ENCODE data around the gene KCNG1.
"Not testable (repeated sequence)": the region's sequence is repeated elsewhere in the genome, so short reads cannot be mapped to it uniquely, and the experiment has no call there.

KCNG1 gene

DNA sequence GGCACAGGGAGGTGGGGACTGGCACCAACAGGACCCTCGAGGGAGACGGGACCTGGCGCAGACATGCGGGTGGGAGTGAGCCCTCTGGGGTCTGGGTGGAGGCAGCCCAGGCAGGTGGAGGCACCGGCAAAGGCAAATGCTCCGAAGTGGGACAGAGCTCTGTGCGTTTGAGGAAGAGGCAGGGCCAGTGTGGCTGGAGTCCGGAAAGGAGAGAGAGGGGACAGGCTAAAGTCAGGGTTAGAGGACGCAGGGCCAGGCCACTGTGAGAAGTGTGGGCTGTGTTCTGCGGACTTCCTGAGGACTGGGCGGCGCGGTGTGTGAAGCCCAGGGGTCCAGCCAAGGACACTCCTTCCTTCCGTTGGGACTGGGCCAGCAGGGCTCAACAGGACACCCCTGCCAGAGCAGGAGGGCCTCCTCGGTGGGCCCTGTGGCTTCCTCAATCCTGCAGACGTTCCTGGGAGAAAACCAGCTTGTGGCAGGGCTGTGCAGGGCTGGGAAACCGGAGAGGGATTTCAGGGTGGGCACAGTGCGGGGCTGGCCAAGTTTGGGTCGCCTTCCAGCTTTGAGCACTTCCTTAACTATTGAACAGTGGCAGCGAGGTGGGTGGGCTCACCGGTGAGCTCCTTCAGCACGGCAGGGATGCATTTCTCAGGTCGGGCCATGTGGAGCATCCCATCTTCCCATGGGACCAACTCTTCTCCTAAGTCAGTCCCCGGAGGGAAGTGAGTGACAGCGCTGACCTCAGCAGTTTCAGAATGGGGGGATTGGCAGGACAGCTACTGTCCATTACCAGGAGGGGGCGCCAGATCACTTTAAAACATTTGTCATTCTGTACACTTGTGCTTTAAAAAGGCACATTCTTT, 41.8 kb downstream of the KCNG1 start:
- DNase-seq, result peak; percentile 63

DNA sequence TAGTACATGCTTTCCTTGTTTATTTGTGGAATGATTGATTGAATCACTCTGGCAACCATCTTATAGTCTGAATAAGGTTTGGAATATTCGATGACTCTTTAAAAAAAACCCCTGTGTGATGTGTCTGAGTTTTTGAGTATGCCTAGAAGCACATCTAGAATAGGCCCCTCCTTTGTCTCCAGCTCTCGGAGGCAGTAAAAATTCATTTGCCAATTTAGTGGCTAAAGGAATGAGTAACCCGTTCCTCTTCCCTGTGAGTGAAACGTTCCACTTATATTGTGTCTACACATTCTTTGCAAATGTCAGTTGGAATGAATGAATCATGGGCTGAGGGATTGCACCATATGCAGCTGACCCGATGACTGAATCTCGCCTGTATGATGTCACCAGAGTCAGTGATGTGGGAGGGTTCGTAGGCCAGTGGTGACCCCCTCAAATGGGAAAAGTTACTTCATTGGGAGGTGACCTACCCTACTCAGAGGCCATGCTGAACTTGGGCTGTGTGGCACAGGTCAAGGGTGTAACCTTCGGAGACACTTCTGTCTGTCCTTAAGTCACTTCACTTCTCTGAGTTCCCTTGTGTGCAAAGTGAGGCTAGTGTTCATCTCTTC, 42.7 kb downstream of the KCNG1 start:
- peak; percentile 99 for DNase-seq

DNA sequence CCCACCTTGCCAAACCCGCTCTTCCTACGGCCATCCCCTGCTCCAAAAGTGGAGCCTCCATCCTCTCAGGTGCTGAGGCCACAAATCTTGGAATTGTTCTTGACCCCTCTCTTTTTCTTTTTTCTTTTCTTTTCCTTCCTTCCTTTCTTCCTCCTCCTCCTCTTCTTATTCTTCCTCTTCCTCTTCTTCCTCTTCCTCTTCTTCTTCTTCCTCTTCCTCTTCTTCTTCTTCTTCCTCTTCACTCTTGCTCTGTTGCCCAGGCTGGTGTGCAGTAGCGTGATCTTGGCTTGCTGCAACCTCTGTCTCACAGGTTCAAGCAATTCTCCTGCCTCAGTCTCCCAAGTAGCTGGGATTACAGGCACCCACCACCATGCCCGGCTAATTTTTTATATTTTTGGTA, 44.4 kb downstream of the KCNG1 start:
- not testable (repeated sequence) for DNase-seq

DNA sequence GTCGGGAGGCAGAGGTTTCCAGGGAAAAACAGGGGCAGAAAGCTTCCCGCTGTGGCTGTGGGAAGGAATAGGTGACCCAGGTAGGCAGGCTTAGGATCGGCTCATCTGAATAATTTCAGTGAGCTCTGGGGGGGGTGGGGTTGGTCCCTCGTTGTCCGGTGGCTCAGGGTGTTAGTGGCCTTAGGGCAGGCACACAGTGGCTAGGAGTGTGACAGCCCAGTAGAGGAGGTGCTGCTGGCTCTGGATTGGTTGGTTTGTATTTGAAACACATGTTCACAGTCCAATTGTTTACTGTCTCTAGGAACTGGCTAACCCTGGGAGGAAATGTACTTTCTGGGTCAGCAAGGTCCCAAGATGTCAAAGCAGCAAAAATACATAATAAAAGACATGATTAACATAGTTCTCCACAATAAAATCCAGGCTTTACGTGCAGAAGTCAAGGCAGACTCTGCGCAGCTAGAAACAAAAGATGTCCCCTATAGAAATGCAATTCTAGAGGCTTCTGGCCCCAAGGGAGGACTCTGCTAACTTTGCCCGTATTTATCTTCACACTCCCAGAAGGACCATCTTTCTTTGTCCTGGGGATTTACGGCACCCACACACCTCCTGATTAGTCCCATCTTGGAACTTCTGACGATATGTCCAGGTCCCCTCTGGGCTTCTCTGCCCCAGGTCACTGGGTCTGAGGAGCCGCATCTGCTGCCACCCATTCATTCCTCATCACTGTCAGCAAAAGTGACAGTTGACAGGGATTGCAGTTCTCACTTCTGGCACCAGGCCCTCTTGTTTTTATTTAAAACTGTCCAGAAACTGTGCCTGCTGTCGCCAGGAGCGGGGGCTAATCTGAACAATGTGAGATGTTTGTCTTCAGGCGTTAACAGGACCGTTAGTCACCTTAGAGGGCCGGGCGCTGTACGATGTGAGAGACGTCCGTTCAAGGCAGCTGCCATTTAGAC, 45.6 kb downstream of the KCNG1 start:
- DNase-seq, result no peak

DNA sequence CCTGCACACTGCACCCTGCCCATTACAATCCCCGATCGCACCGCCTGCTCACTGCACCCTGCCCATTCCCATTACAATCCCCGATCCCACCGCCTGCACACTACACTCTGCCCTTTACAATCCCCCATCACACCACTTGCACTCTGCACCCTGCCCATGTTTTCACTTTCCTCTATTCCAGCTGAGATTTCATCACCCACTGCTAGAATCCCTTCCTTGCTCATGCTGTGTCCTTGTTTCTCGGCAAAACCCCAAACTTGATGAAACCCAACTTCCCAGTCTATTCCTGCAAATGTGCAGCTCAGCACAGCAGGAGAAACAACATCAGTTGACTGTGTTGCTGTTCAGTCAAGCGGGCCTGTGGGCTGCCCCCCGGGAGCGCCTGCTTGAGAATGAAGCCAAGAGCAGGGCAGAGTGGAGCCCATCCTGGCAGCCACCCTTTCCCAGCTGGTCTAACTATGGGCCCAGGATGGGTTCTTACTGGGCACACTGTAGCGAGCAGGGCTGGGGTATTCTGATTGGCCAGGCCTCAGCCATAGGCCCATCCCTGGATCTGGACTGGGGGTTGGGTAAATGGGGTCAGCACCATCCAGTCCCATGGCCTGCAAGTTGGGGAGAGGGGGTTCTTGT, 47.1 kb downstream of the KCNG1 start:
- no peak for DNase-seq

DNA sequence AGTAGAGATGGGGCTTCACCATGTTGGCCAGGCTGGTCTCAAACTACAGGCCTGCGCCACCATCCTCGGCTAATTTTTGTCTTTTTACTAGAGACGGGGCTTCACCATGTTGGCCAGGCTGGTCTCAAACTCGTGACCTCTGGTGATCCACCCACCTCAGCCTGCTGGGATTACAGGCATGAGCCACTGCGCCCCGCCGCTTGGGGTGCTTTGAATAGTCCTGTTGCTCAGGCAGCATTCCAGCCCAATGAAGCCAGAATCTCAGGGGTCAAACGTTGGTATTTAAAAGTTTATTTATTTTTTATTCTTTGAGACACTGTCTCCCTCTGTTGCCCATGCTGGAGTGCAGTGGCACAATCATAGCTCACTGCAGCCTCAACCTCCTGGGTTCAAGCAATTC, 53.0 kb downstream of the KCNG1 start:
- no peak for DNase-seq

DNA sequence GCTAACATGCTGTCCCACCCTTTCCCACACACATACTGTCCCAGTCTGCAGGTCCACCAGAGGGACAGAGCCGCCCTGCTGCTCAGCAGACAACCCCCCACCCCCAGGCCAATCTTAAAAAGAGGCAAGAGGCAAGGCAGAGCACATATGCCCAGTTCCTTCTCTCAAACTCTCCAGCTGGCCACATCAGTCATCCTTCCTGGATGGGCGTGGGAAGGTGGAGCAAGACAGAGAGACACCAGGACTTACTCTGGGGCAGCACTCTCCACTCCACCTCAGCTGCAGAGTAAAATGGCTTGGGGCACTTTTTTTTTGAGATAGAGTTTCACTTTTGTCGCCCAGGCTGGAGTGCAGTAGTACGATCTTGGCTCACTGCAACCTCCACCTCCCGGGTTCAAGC, 53.5 kb downstream of the KCNG1 start:
- no peak for DNase-seq

DNA sequence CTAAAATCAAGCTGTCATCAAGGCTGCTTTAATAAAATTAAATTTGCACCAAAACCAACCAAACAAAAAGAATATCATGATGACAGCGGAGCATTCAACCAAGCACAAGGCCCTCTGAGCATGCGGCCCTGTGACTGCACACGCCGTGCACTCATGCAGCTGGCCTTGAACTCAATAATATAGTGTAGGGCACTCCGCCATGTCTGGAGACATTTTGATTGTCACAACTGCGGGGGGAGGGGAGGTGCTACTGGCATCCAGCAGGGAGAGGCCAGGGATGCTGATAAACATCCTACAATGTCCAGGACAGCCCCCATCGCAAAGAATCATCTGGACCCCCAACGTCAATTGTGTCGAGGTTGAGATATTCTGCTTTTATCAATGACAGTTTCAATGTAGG, 54.6 kb downstream of the KCNG1 start:
- no peak for DNase-seq

DNA sequence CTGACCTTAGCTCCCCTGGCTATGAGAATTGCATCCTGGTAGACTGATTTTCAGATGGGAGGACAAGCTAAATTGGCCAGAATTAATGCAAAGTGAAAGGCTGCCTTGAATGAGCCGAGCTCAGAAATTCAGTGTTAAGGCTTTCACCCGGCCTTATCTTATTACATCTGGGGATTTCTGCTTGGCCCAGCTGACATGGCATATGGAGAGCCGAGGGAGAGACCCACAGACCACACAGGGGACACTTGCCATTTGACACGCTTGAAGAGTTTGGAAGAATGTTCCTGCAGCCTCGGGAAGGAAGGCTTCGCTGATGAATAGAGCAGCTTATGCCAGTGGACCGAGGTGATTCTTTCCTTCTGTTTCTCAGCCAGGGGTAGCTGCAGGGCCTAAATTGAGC, 55.3 kb downstream of the KCNG1 start:
- no peak for DNase-seq

DNA sequence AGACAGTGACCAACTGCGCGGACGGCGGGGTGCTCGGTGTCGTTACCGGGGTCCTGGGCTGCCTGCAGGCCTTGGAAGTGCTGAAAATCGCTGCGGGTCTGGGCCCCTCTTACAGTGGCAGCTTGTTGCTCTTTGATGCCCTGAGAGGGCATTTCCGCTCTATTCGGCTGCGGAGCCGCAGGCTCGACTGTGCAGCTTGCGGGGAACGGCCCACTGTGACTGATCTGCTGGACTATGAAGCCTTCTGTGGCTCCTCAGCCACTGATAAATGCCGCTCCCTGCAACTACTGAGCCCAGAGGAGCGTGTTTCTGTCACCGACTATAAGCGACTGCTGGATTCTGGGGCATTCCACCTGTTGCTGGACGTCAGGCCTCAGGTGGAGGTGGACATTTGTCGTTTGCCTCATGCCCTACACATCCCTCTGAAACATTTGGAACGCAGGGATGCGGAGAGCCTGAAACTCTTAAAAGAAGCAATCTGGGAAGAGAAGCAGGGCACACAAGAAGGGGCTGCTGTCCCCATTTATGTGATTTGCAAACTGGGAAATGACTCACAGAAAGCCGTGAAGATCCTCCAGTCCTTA, 63.3 kb downstream of the KCNG1 start:
- DNase-seq, result no peak

DNA sequence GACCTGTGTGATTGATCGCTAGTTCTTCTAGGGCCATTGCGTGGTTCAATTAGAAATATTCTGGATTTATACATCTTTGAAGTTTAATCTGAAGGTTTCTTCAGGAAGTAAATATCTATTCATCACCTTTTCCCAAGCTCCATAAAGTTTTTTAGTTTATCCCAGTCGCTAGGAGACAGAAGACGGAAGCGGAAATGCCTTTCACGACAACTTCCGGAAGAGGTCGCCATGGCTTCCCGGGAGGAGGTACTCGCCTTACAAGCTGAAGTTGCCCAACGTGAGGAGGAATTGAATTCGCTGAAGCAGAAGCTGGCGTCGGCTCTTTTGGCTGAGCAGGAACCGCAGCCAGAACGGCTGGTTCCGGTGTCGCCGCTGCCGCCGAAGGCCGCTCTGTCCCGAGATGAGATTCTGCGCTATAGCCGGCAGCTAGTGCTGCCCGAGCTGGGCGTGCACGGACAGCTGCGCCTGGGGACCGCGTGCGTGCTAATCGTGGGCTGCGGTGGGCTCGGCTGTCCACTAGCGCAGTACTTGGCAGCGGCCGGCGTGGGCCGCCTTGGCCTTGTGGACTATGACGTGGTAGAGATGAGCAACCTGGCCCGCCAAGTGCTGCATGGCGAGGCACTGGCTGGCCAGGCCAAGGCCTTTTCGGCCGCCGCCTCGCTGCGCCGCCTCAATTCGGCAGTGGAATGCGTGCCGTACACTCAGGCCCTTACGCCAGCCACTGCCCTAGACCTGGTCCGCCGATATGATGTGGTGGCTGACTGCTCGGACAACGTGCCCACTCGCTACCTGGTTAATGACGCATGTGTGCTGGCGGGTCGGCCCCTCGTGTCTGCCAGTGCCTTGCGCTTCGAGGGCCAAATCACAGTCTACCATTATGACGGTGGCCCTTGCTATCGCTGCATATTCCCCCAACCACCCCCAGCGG, 64.0 kb downstream of the KCNG1 start, which contains the start of gene MOCS3:
Gene MOCS3 (plus strand): TSS at position 204 of the 928 bp plus-strand sequence. CDS start 25 bp downstream, at position 229.
- DNase-seq, result peak; percentile 93

DNA sequence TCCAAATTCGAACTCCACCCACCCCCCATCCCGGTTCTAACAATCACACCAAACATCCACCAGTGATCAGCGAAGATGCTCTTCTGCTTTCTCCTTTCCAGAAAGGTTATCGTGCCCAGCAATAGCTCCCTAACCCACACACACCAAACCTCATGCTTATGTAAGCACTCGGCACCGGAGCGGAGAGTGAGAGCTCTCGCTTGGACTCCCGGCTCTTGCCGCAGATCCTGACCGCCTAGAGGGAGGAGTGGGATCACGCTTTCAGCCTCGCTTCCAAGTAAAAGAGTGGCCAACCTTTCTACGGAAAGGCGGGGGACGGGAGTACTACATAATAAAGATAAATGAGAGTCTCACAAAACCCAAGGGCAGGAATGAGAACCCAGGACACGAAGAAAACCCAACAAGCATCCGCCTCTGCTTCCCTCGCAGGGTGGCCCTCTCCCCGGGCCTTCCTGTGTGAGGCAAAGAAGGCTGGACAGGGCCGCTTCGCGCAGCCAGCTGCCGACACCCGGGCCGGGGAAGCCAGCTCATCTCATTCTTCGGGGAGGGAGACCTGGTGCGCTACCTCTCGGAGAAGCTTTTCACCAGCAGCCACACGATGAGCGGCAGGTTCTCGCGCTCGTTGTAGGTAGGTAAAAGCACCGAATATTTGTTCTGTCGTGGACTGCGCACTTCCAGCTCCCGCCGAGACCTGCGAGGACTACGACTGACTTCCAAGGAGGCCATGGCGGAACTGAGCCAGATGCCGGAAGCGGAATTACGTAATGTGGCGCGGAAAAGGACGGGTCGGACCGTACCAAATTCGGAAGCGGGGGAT, 64.9 kb downstream of the KCNG1 start, which contains the start of gene DPM1:
Gene DPM1 (minus strand): TSS at position 735 of the 817 bp plus-strand sequence. CDS start 9 bp downstream, at position 726.
- peak; percentile 85 for DNase-seq

DNA sequence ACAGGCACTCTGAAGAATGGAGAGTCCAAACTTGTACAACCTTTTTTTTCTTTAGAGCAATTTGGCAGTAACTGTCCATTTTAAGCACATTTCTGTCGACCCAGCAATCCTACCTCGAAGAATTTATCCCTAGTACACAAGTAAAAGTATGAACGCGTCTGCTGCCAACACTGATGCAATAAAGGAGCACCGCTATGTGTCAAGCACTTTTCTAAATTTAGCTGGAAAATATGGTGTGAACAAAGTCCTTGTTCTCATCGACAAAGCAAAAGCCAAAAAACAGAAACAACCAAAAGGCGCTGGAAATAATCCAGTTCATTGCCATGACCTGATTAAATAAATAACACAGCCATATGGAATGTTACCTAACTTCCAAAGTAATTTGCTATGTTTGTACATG, 65.6 kb downstream of the KCNG1 start:
- DNase-seq, result peak; percentile 18

DNA sequence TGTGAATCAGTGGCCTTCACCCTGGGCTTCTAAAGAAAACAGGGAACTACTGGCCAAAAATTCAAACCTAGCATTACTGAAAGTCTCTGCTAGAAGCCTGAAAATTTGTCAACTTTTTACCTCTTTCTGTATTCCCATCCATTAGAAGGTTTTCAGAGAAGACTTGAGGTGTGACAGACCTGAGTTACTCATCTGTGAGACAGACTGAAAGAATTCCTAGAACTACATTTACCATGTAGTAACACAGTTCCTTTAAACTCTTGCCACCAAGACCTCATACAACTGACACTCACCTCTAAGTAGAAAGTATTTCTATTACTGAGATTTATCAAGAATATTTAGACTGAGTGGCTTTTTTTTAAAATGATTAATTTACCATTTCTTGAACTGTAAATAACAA, 69.1 kb downstream of the KCNG1 start:
- no peak for DNase-seq
